HEK293 (cell line): ENCODE data around the gene HPSE2.

ENCODE experiments used
- CTCF ChIP-seq: fragments of 450-650 bp; formaldehyde crosslinking; IDR thresholded peaks from 2 replicates; pipeline ENCODE4 v1.5.1; 2016; ENCODE audit warnings: missing biosample characterization, missing genetic modification characterization
- MYNN ChIP-seq: fragments of 450-650 bp; formaldehyde crosslinking; IDR thresholded peaks from 2 replicates; pipeline ENCODE4 v1.5.1; 2016; ENCODE audit warnings: missing biosample characterization, missing genetic modification characterization, borderline replicate concordance
- REST ChIP-seq: fragments of 450-650 bp; formaldehyde crosslinking; IDR thresholded peaks from 2 replicates; pipeline ENCODE4 v1.5.1; 2016; ENCODE audit warnings: missing biosample characterization, missing genetic modification characterization
- SALL2 ChIP-seq: fragments of 450-650 bp; formaldehyde crosslinking; IDR thresholded peaks from 2 replicates; pipeline ENCODE4 v1.5.0; 2017; ENCODE audit warnings: missing biosample characterization, mild to moderate bottlenecking, missing genetic modification characterization, borderline replicate concordance
- TRIM28 ChIP-seq: IDR thresholded peaks from 2 replicates; pipeline ENCODE4 v1.6.1; 2011; ENCODE audit warnings: low read length, control low read depth, borderline replicate concordance
- ZBTB7A ChIP-seq: fragments of 450-650 bp; formaldehyde crosslinking; IDR thresholded peaks from 2 replicates; pipeline ENCODE4 v1.5.1; 2016; ENCODE audit warnings: low read depth, missing biosample characterization, missing genetic modification characterization
- ZNF302 ChIP-seq: fragments of 450-650 bp; formaldehyde crosslinking; IDR thresholded peaks from 2 replicates; pipeline ENCODE4 v1.5.1; 2016; ENCODE audit warnings: missing biosample characterization, missing genetic modification characterization, low read depth
- ZSCAN23 ChIP-seq: fragments of 450-650 bp; formaldehyde crosslinking; IDR thresholded peaks from 2 replicates; pipeline ENCODE4 v1.5.1; 2016; ENCODE audit warnings: missing biosample characterization, missing genetic modification characterization

- TF ChIP-seq MYNN (tag by site-specific recombination), result no peak
- no peak for TF ChIP-seq CTCF (tag by site-specific recombination)
- TF ChIP-seq TRIM28, result no peak
- TF ChIP-seq REST, result no peak
- no peak for TF ChIP-seq ZSCAN23 (tag by site-specific recombination)
- TF ChIP-seq ZNF302 (tag by site-specific recombination), result no peak
- no peak for TF ChIP-seq SALL2 (tag by site-specific recombination)
- TF ChIP-seq ZBTB7A (tag by site-specific recombination), result no peak
Observed at GRCh38 chr10:98848361-98848760, 387.3 kb downstream of the HPSE2 start.
